IPS-18c (cell line): ENCODE data around the gene ADGRG7.
"Not testable (repeated sequence)": the region's sequence is repeated elsewhere in the genome, so short reads cannot be mapped to it uniquely, and the experiment has no call there.

Experiments
- H3K4me3 ChIP-seq: 2 replicates; pipeline ENCODE4 v1.7.0; 2013; ENCODE audit warnings: low read depth, mild to moderate bottlenecking, low read length, moderate library complexity; ENCODE audit not compliant: insufficient read depth
- H3K9me3 ChIP-seq: one replicate; pipeline ENCODE4 v1.6.1; 2013; ENCODE audit warnings: mild to moderate bottlenecking, low read length, moderate library complexity; ENCODE audit not compliant: control insufficient read depth, insufficient read depth

Gene ADGRG7

GRCh38 chr3:100629421-100630127, 20.2 kb downstream of the ADGRG7 start:
- no peak overlapping the region for H3K4me3 ChIP-seq
- peaks cover 3% of the 10 kb centered on the region for H3K9me3 ChIP-seq

- no peaks in the 10 kb centered on the region for H3K9me3 ChIP-seq
Measured at GRCh38 chr3:100630664-100631063, 21.3 kb downstream of the ADGRG7 start.

GRCh38 chr3:100631236-100631635, 21.8 kb downstream of the ADGRG7 start:
- no peaks in the 10 kb centered on the region for H3K9me3 ChIP-seq

More at GRCh38 chr3:100630664-100631063, 21.3 kb downstream of the ADGRG7 start:
- H3K4me3 ChIP-seq = no peak overlapping the region

GRCh38 chr3:100634493-100635272, 25.3 kb downstream of the ADGRG7 start:
- no peaks in the 10 kb centered on the region for H3K9me3 ChIP-seq
- no peak overlapping the region for H3K4me3 ChIP-seq

More at GRCh38 chr3:100631236-100631635, 21.8 kb downstream of the ADGRG7 start:
- no peak overlapping the region for H3K4me3 ChIP-seq

GRCh38 chr3:100635273-100635701, 25.9 kb downstream of the ADGRG7 start:
- Histone ChIP-seq H3K4me3 (no peak overlapping the region), H3K9me3 (no peaks in the 10 kb centered on the region)

- Histone ChIP-seq H3K9me3 (no peaks in the 10 kb centered on the region), H3K4me3 (no peak overlapping the region)
Measured at GRCh38 chr3:100637197-100637631, 27.8 kb downstream of the ADGRG7 start.

GRCh38 chr3:100640633-100641032, 31.2 kb downstream of the ADGRG7 start:
- H3K4me3 ChIP-seq = no peak overlapping the region
- H3K9me3 ChIP-seq = no peaks in the 10 kb centered on the region

GRCh38 chr3:100641471-100642032, 32.2 kb downstream of the ADGRG7 start:
- no peaks in the 10 kb centered on the region for H3K9me3 ChIP-seq
- no peak overlapping the region for H3K4me3 ChIP-seq

GRCh38 chr3:100645913-100646312, 36.5 kb downstream of the ADGRG7 start:
- H3K9me3 ChIP-seq = no peaks in the 10 kb centered on the region
- H3K4me3 ChIP-seq = no peak overlapping the region

GRCh38 chr3:100647171-100647570, 37.8 kb downstream of the ADGRG7 start:
- no peak overlapping the region for H3K4me3 ChIP-seq
- no peaks in the 10 kb centered on the region for H3K9me3 ChIP-seq

- H3K9me3 ChIP-seq = no peaks in the 10 kb centered on the region
- no peak overlapping the region for H3K4me3 ChIP-seq
Measured at GRCh38 chr3:100647657-100648056, 38.3 kb downstream of the ADGRG7 start.

GRCh38 chr3:100650651-100651619, 41.5 kb downstream of the ADGRG7 start:
- Histone ChIP-seq H3K4me3 (no peak overlapping the region), H3K9me3 (no peaks in the 10 kb centered on the region)

- Histone ChIP-seq H3K4me3 (no peak overlapping the region), H3K9me3 (no peaks in the 10 kb centered on the region)
Measured at GRCh38 chr3:100653604-100654294, 44.3 kb downstream of the ADGRG7 start.

- H3K4me3 ChIP-seq = no peak overlapping the region
- H3K9me3 ChIP-seq = no peaks in the 10 kb centered on the region
Measured at GRCh38 chr3:100656945-100657344, 47.5 kb downstream of the ADGRG7 start.

GRCh38 chr3:100661294-100661693, 51.9 kb downstream of the ADGRG7 start:
- not testable (repeated sequence) for H3K4me3 ChIP-seq, H3K9me3 ChIP-seq

- peaks cover under 1% of the 10 kb centered on the region for H3K9me3 ChIP-seq
- H3K4me3 ChIP-seq = no peak overlapping the region
Measured at GRCh38 chr3:100662113-100662823, 52.9 kb downstream of the ADGRG7 start.
